SH-SY5Y (cell line): ENCODE measurements around the gene HSPG2.

Source experiments
- GATA2 ChIP-seq: IDR thresholded peaks from 2 replicates; pipeline ENCODE4 v1.6.1; 2011; ENCODE audit warnings: mild to moderate bottlenecking, low read depth, low read length
- GATA3 ChIP-seq: IDR thresholded peaks from 2 replicates; pipeline ENCODE4 v1.6.1; 2011; ENCODE audit warnings: low read depth, mild to moderate bottlenecking, low read length, moderate library complexity

DNA sequence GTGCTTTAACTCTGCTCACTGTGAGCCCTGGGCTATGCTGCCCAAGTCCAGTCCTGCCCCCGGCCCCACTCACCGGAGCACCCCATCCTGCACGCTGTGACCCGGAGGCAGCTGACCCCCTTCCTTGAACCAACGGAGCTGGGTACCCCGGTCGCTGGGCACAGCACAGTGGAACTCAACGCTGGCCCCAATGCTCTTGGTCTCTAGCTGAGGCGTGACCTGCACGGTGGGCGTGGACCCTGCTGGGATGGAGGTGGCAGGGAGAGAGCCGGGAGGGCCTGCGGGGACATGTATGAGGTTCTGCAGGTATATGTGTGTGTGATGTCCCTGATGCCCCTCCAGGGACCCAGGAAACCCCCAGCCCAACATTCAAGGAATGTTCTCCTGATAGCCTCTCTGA is 100.4 kb downstream of the HSPG2 start:
- no peak for TF ChIP-seq GATA2
- no peak for TF ChIP-seq GATA3
